B cell (primary cell): ENCODE measurements around the gene ZNF407. TPM values are rescaled to one million over a fixed set of nuclear protein-coding genes. Genes with fewer than 3 reads are reported as not detected.

Experiments used
- ATAC-seq: fragments of 200-7000 bp; cut with Tn5 transposase; one replicate; pipeline ENCODE4 v1.10.0; 2021; ENCODE audit warnings: low read depth, mild to moderate bottlenecking, moderate number of reproducible peaks, moderate library complexity
- CTCF ChIA-PET: fragments of 350-600 bp; sonication (Branson Sonifier 250); formaldehyde crosslinking; loops from one replicate; lab custom pipeline; 2021; ENCODE audit warnings: antibody characterized with exemption, inconsistent platforms; lab: Charles Lee
- POLR2A ChIA-PET: fragments of 350-600 bp; sonication (Branson Sonifier 250); formaldehyde crosslinking; loops from one replicate; lab custom pipeline; 2021; ENCODE audit warnings: antibody characterized with exemption; lab: Charles Lee
- DNase-seq: peaks from one replicate; pipeline ENCODE4 v3.0.0; 2013
- H2AFZ ChIP-seq: 2 replicates; pipeline ENCODE4 v1.6.1; 2012; ENCODE audit warnings: mild to moderate bottlenecking, low read depth, low read length; ENCODE audit not compliant: insufficient read depth, poor library complexity, severe bottlenecking
- H3K27ac ChIP-seq, 2 donors: 1 replicate in 1 of 2; 2 replicates in 1 of 2; pipeline ENCODE4 v1.5.1; 2012 to 2013; ENCODE audit warnings: low read length in 2 of 2, mild to moderate bottlenecking in 2 of 2, moderate library complexity in 1 of 2
- H3K27me3 ChIP-seq, 4 experiments: fragments of 200-600 bp in 1 of 4; sonication (generic) in 1 of 4; replicated peaks in 1 of 4; 1 replicate in 2 of 4; 2 replicates in 2 of 4; pipeline versions ENCODE4 v1.6.1 to v1.7.0; 2013 to 2016; ENCODE audit warnings: low read length in 3 of 4, mild to moderate bottlenecking in 2 of 4, mixed read lengths in 1 of 4, moderate library complexity in 1 of 4; ENCODE audit not compliant: insufficient read depth in 4 of 4, control insufficient read depth in 3 of 4; ENCODE audit errors: control extremely low read depth in 1 of 4
- H3K36me3 ChIP-seq, 2 experiments: replicated peaks in 1 of 2; 1 replicate in 1 of 2; 2 replicates in 1 of 2; pipeline versions ENCODE4 v1.6.1 to v1.7.1; 2013; ENCODE audit warnings: low read length in 1 of 2; ENCODE audit not compliant: insufficient read depth in 2 of 2, control insufficient read depth in 1 of 2; ENCODE audit errors: control extremely low read depth in 1 of 2, extremely low read depth in 1 of 2
- H3K4me1 ChIP-seq, 2 donors: fragments of 200-600 bp in 1 of 2; sonication (generic) in 1 of 2; 1 replicate in 1 of 2; 2 replicates in 1 of 2; pipeline versions ENCODE4 v1.5.1 to v1.6.1; 2013 to 2017; ENCODE audit warnings: low read length in 2 of 2; ENCODE audit not compliant: control insufficient read depth in 2 of 2, insufficient read depth in 2 of 2
- H3K4me2 ChIP-seq: replicated peaks from 2 replicates; pipeline ENCODE3; 2012; ENCODE audit warnings: mild to moderate bottlenecking, low read depth, low read length; ENCODE audit not compliant: poor library complexity, severe bottlenecking
- H3K4me3 ChIP-seq, 5 experiments: fragments of 200-600 bp in 1 of 5; sonication (generic) in 1 of 5; 1 replicate in 3 of 5; 2 replicates in 2 of 5; pipeline versions ENCODE4 v1.5.1 to v1.7.0; 2011 to 2016; ENCODE audit warnings: low read length in 4 of 5, mild to moderate bottlenecking in 4 of 5, low read depth in 2 of 5, control low read depth in 1 of 5, moderate library complexity in 1 of 5; ENCODE audit not compliant: insufficient read depth in 1 of 5; ENCODE audit errors: control extremely low read depth in 1 of 5, extremely low read depth in 1 of 5
- H3K79me2 ChIP-seq: fragments of 200-600 bp; sonication (generic); one replicate; pipeline ENCODE4 v1.6.0; 2016; ENCODE audit warnings: low read length; ENCODE audit not compliant: control insufficient read depth, insufficient read depth
- H3K9ac ChIP-seq: fragments of 200-600 bp; sonication (generic); 2 replicates; pipeline ENCODE4 v1.6.1; 2017; ENCODE audit warnings: mild to moderate bottlenecking, low read length, moderate library complexity
- H3K9me3 ChIP-seq, 3 donors: one replicate each; pipeline versions ENCODE4 v1.6.1 to v1.7.1; 2013; ENCODE audit warnings: low read length in 2 of 3; ENCODE audit not compliant: control insufficient read depth in 2 of 3, insufficient read depth in 1 of 3; ENCODE audit errors: control extremely low read depth in 1 of 3
- H4K20me1 ChIP-seq: 2 replicates; pipeline ENCODE4 v1.6.0; 2012; ENCODE audit warnings: mild to moderate bottlenecking, low read length; ENCODE audit not compliant: insufficient read depth, control insufficient read depth, poor library complexity, severe bottlenecking
- H3K27ac Mint-ChIP-seq: one replicate; pipeline ENCODE4 v1.8.0; 2021; ENCODE audit warnings: mixed read lengths
- H3K27me3 Mint-ChIP-seq: one replicate; pipeline ENCODE4 v1.8.0; 2021; ENCODE audit warnings: mixed read lengths
- H3K4me1 Mint-ChIP-seq: one replicate; pipeline ENCODE4 v1.8.0; 2021; ENCODE audit warnings: mixed read lengths
- H3K4me3 Mint-ChIP-seq: one replicate; pipeline ENCODE4 v1.8.0; 2021; ENCODE audit warnings: mixed read lengths
- H3K9me3 Mint-ChIP-seq: one replicate; pipeline ENCODE4 v1.8.0; 2022; ENCODE audit warnings: mixed read lengths; ENCODE audit not compliant: insufficient read depth
- CTCF ChIP-seq: fragments of 200-600 bp; IDR thresholded peaks from one replicate; pipeline ENCODE4 v1.8.0; 2022; ENCODE audit warnings: antibody characterized with exemption, mild to moderate bottlenecking
- EZH2 ChIP-seq: IDR thresholded peaks from 2 replicates; pipeline ENCODE4 v1.6.1; 2012; ENCODE audit warnings: borderline replicate concordance, low read depth, mild to moderate bottlenecking, moderate library complexity, low read length; ENCODE audit not compliant: insufficient read depth, poor library complexity, severe bottlenecking
- WGBS: methylation state at CpG from one replicate; pipeline ENCODE4 v1.1.5; 2013; ENCODE audit warnings: missing lambda C conversion rate; ENCODE audit not compliant: insufficient coverage; 5-methylcytosine and 5-hydroxymethylcytosine counted together
- intact Hi-C: fragments of 100-400 bp; cut with micrococcal nuclease; formaldehyde crosslinking; loops from one replicate; pipeline ENCODE4 v1.10.0; 2022
- polyA plus RNA-seq: library from polyadenylated mRNA; depleted of rRNA; stranded (reverse); fragments of >200 nt; gene quantifications from 2 replicates; pipeline ENCODE4 v1.2.3, GENCODE V29; 2012
- total RNA-seq, 2 donors: library from RNA; stranded (reverse); fragments of 120-200 nt in 1 of 2; gene quantifications; 1 replicate in 1 of 2; 2 replicates in 1 of 2; pipeline versions ENCODE4 v1.2.3 to v1.2.4, GENCODE V29; 2013 to 2022

The ZNF407 gene
- total and polyA plus RNA-seq, 2 donors (not counting 1 experiment from before 2014, with no cell fraction given) = 4.5 to 37.1 TPM

- Histone ChIP-seq H3K4me3 (no peak overlapping the region), H3K4me1 (peaks cover 12 to 14% of the 10 kb centered on the region in 2 donors), H4K20me1 (no peaks in the 10 kb centered on the region), H3K9me3 (no peaks in the 10 kb centered on the region), H2AFZ (no peak overlapping the region), H3K4me2 (no peak overlapping the region), H3K9ac (no peak overlapping the region), H3K36me3 (peaks cover 0 to 1% of the 10 kb centered on the region in 2 experiments), H3K79me2 (no peaks in the 10 kb centered on the region), H3K27me3 (no peaks in the 10 kb centered on the region), H3K27ac (no peak overlapping the region)
- intact Hi-C loops = no loop called here
- no peak for TF ChIP-seq CTCF
- no peak for TF ChIP-seq EZH2
- DNase-seq = no peak
- POLR2A ChIA-PET = no interaction called here
- CTCF ChIA-PET = no interaction called here
- WGBS = no CpG with 5 or more reads among the region's 3 CpGs
- Mint-ChIP-seq H3K4me3 (no peak overlapping the region), H3K4me1 (peaks cover 25% of the 10 kb centered on the region), H3K27me3 (no peaks in the 10 kb centered on the region), H3K9me3 (no peaks in the 10 kb centered on the region), H3K27ac (no peak overlapping the region)
- ATAC-seq = no peak
These were observed 177.6 kb downstream of the ZNF407 start for GRCh38 chr18:74775239-74775638.

GRCh38 chr18:74778191-74778847 is 180.6 kb downstream of the ZNF407 start:
- Histone ChIP-seq H3K4me2 (no peak overlapping the region), H3K79me2 (no peaks in the 10 kb centered on the region), H3K27me3 (no peaks in the 10 kb centered on the region), H3K4me1 (peaks cover 10 to 14% of the 10 kb centered on the region in 2 donors), H2AFZ (no peak overlapping the region), H4K20me1 (no peaks in the 10 kb centered on the region), H3K9me3 (no peaks in the 10 kb centered on the region), H3K9ac (no peak overlapping the region), H3K4me3 (no peak overlapping the region), H3K36me3 (peaks cover 0 to 1% of the 10 kb centered on the region in 2 experiments), H3K27ac (no peak overlapping the region)
- Mint-ChIP-seq H3K9me3 (no peaks in the 10 kb centered on the region), H3K4me1 (peaks cover 17% of the 10 kb centered on the region), H3K27me3 (no peaks in the 10 kb centered on the region), H3K4me3 (no peak overlapping the region), H3K27ac (no peak overlapping the region)
- intact Hi-C loops = no loop called here
- CTCF ChIA-PET = no interaction called here
- DNase-seq (no peak), ATAC-seq (no peak)
- TF ChIP-seq EZH2 (no peak), CTCF (no peak)
- POLR2A ChIA-PET = no interaction called here
- WGBS = 86% methylated on average over 6 of the region's 6 CpGs
